CD14-positive monocyte (primary cell): ENCODE results near the gene NR2E1. TPM values are rescaled to one million over a fixed set of nuclear protein-coding genes. Genes with fewer than 3 reads are reported as not detected.

Source experiments
- DNase-seq, 3 donors: peaks; one replicate each; pipeline ENCODE4 v3.0.0-alpha.2; 2011 to 2022
- H2AFZ ChIP-seq: 2 replicates; pipeline ENCODE4 v1.6.0; 2012; ENCODE audit warnings: mild to moderate bottlenecking, low read depth, low read length, inconsistent platforms; ENCODE audit not compliant: insufficient read depth, poor library complexity, severe bottlenecking
- H3K27ac ChIP-seq, 2 donors: 1 replicate in 1 of 2; 2 replicates in 1 of 2; pipeline ENCODE4 v1.5.1; 2012 to 2013; ENCODE audit warnings: low read length in 2 of 2, control low read depth in 1 of 2, inconsistent platforms in 1 of 2, low read depth in 1 of 2, mild to moderate bottlenecking in 1 of 2
- H3K27me3 ChIP-seq, 2 donors: one replicate each; pipeline versions ENCODE4 v1.6.0 to v1.6.1; 2011 to 2013; ENCODE audit warnings: low read length in 2 of 2; ENCODE audit not compliant: control insufficient read depth in 2 of 2, insufficient read depth in 2 of 2
- H3K36me3 ChIP-seq, 2 donors: replicated peaks in 1 of 2; 1 replicate in 1 of 2; 2 replicates in 1 of 2; pipeline versions ENCODE4 v1.5.1 to v1.6.1; 2012 to 2013; ENCODE audit warnings: low read length in 2 of 2, control low read depth in 1 of 2, inconsistent platforms in 1 of 2, mild to moderate bottlenecking in 1 of 2; ENCODE audit not compliant: insufficient read depth in 2 of 2, control insufficient read depth in 1 of 2
- H3K4me1 ChIP-seq, 2 donors: 1 replicate in 1 of 2; 2 replicates in 1 of 2; pipeline versions ENCODE4 v1.5.1 to v1.6.1; 2012 to 2013; ENCODE audit warnings: low read length in 2 of 2, control low read depth in 1 of 2, inconsistent platforms in 1 of 2, mild to moderate bottlenecking in 1 of 2, moderate library complexity in 1 of 2; ENCODE audit not compliant: insufficient read depth in 2 of 2, control insufficient read depth in 1 of 2
- H3K4me2 ChIP-seq: replicated peaks from 2 replicates; pipeline ENCODE3; 2012; ENCODE audit warnings: low read length, moderate library complexity, mild to moderate bottlenecking; ENCODE audit not compliant: poor library complexity, severe bottlenecking; ENCODE audit errors: extremely low read depth
- H3K4me3 ChIP-seq, 3 experiments: fragments of 200-600 bp in 1 of 3; sonication (generic) in 1 of 3; replicated peaks in 1 of 3; 1 replicate in 2 of 3; 2 replicates in 1 of 3; pipeline ENCODE4 v1.5.1; 2011 to 2013; ENCODE audit warnings: low read length in 3 of 3, mild to moderate bottlenecking in 3 of 3, control low read depth in 2 of 3, low read depth in 2 of 3, inconsistent platforms in 1 of 3, moderate library complexity in 1 of 3
- H3K79me2 ChIP-seq: 2 replicates; pipeline ENCODE4 v1.6.0; 2012; ENCODE audit warnings: mild to moderate bottlenecking, control low read depth, inconsistent platforms, low read length, moderate library complexity; ENCODE audit not compliant: insufficient read depth
- H3K9ac ChIP-seq: 2 replicates; pipeline ENCODE4 v1.6.0; 2017; ENCODE audit warnings: low read length, mild to moderate bottlenecking; ENCODE audit not compliant: insufficient read depth, poor library complexity, severe bottlenecking
- H3K9me3 ChIP-seq, 2 donors: replicated peaks in 1 of 2; 1 replicate in 1 of 2; 2 replicates in 1 of 2; pipeline versions ENCODE4 v1.5.1 to v1.6.1; 2012 to 2013; ENCODE audit warnings: low read length in 2 of 2, control low read depth in 1 of 2; ENCODE audit not compliant: control insufficient read depth in 1 of 2, insufficient read depth in 1 of 2
- H4K20me1 ChIP-seq: 2 replicates; pipeline ENCODE4 v1.6.0; 2012; ENCODE audit warnings: mild to moderate bottlenecking, low read length, control low read depth, moderate library complexity; ENCODE audit not compliant: insufficient read depth
- H3K27ac Mint-ChIP-seq, 7 donors: one replicate each; pipeline ENCODE4 v1.8.0; 2020; ENCODE audit warnings: mild to moderate bottlenecking in 7 of 7, mixed read lengths in 7 of 7, moderate library complexity in 6 of 7, inconsistent platforms in 2 of 7
- H3K27me3 Mint-ChIP-seq, 3 donors: one replicate each; pipeline ENCODE4 v1.8.0; 2021 to 2022; ENCODE audit warnings: low read depth in 3 of 3, mild to moderate bottlenecking in 3 of 3, mixed read lengths in 3 of 3, moderate library complexity in 3 of 3, inconsistent platforms in 1 of 3
- H3K36me3 Mint-ChIP-seq, 2 donors: one replicate each; pipeline ENCODE4 v1.8.0; 2020; ENCODE audit warnings: mixed read lengths in 2 of 2, inconsistent platforms in 1 of 2, mild to moderate bottlenecking in 1 of 2
- H3K4me1 Mint-ChIP-seq: one replicate; pipeline ENCODE4 v1.8.0; 2020; ENCODE audit warnings: mild to moderate bottlenecking, mixed read lengths
- H3K4me3 Mint-ChIP-seq, 2 donors: one replicate each; pipeline ENCODE4 v1.8.0; 2020; ENCODE audit warnings: mild to moderate bottlenecking in 2 of 2, mixed read lengths in 2 of 2, moderate library complexity in 1 of 2
- H3K9me3 Mint-ChIP-seq, 7 donors: one replicate each; pipeline ENCODE4 v1.8.0; 2020 to 2022; ENCODE audit warnings: mixed read lengths in 7 of 7, mild to moderate bottlenecking in 6 of 7, moderate library complexity in 6 of 7, inconsistent platforms in 2 of 7
- CTCF ChIP-seq: fragments of 200-600 bp; IDR thresholded peaks from one replicate; pipeline ENCODE4 v1.8.0; 2022; ENCODE audit warnings: antibody characterized with exemption, mild to moderate bottlenecking
- WGBS: methylation state at CpG from one replicate; pipeline ENCODE4 v1.1.5; 2013; ENCODE audit warnings: missing lambda C conversion rate; ENCODE audit not compliant: insufficient coverage; 5-methylcytosine and 5-hydroxymethylcytosine counted together
- intact Hi-C, 2 donors: fragments of 100-400 bp; cut with micrococcal nuclease; formaldehyde crosslinking; loops; one replicate each; pipeline versions ENCODE4 v1.15.0 to v1.15.1; 2023
- polyA plus RNA-seq, 3 donors: library from polyadenylated mRNA; depleted of rRNA in 1 of 3; unstranded in 2 of 3; stranded (reverse) in 1 of 3; fragments of 300-500 nt in 2 of 3; fragments of >200 nt in 1 of 3; fragmentation: Illumina TruSeq in 2 of 3; gene quantifications; 1 replicate in 2 of 3; 2 replicates in 1 of 3; pipeline ENCODE4 v1.2.3, GENCODE V29; 2012 to 2021

Gene NR2E1
- polyA plus RNA-seq, 3 donors: not detected

- no peaks in the 10 kb centered on the region for H4K20me1 ChIP-seq
- peak overlapping the region; percentile 45 for H3K4me2 ChIP-seq
- no peaks in the 10 kb centered on the region for H3K79me2 ChIP-seq
- peak overlapping the region; percentile 47 to 88 for H3K4me3 Mint-ChIP-seq
- H3K9ac ChIP-seq: no peak overlapping the region
- 14% methylated on average over 39 of the region's 46 CpGs for WGBS
- peaks cover 90 to 97% (median 90%) of the 10 kb centered on the region in 3 donors for H3K27me3 Mint-ChIP-seq
- peaks cover 28% of the 10 kb centered on the region for H3K4me1 Mint-ChIP-seq
- H3K36me3 ChIP-seq: no peaks in the 10 kb centered on the region
- peaks cover 0 to 9% of the 10 kb centered on the region in 2 donors for H3K36me3 Mint-ChIP-seq
- H3K27ac Mint-ChIP-seq: no peak overlapping the region
- peaks cover 14 to 50% of the 10 kb centered on the region in 2 donors for H3K9me3 ChIP-seq
- peak overlapping the region; percentile 47 for H2AFZ ChIP-seq
- DNase-seq: no peak
- TF ChIP-seq CTCF: no peak
- H3K4me1 ChIP-seq: peaks cover 12 to 13% of the 10 kb centered on the region in 2 donors
- H3K4me3 ChIP-seq: peak overlapping the region in 1 of 3 experiments; percentile 42
- peaks cover 95 to 100% of the 10 kb centered on the region in 2 donors for H3K27me3 ChIP-seq
- no peak overlapping the region for H3K27ac ChIP-seq
- intact Hi-C loops: no loop called here
- H3K9me3 Mint-ChIP-seq: peaks cover 0 to 21% (median 9%) of the 10 kb centered on the region in 7 donors
Observed at GRCh38 chr6:108176281-108177089, 10.7 kb downstream of the NR2E1 start.

- no peak for DNase-seq
- Mint-ChIP-seq H3K9me3 (peaks cover 0 to 14% (median 9%) of the 10 kb centered on the region in 7 donors), H3K4me1 (peaks cover 21% of the 10 kb centered on the region), H3K36me3 (peaks cover 0 to 9% of the 10 kb centered on the region in 2 donors), H3K27ac (no peak overlapping the region), H3K4me3 (peak overlapping the region in 1 of 2 donors; percentile 73), H3K27me3 (peaks cover 74 to 91% (median 86%) of the 10 kb centered on the region in 3 donors)
- Histone ChIP-seq H2AFZ (no peak overlapping the region), H3K36me3 (no peaks in the 10 kb centered on the region), H3K4me2 (no peak overlapping the region), H4K20me1 (no peaks in the 10 kb centered on the region), H3K79me2 (no peaks in the 10 kb centered on the region), H3K9ac (no peak overlapping the region), H3K27ac (no peak overlapping the region), H3K9me3 (peaks cover 14 to 27% of the 10 kb centered on the region in 2 donors), H3K27me3 (peaks cover 68 to 88% of the 10 kb centered on the region in 2 donors), H3K4me3 (no peak overlapping the region), H3K4me1 (peaks cover 12 to 13% of the 10 kb centered on the region in 2 donors)
- no peak for TF ChIP-seq CTCF
- intact Hi-C loops: no loop called here
- WGBS: 17% methylated on average over 2 of the region's 4 CpGs
Observed at GRCh38 chr6:108179741-108180140, 13.9 kb downstream of the NR2E1 start.
